Naive thymus-derived CD4-positive, alpha-beta T cell (primary cell): ENCODE results near the gene DNAI4. TPM values are rescaled to one million over a fixed set of nuclear protein-coding genes. Genes with fewer than 3 reads are reported as not detected.
"Not testable (repeated sequence)": the region's sequence is repeated elsewhere in the genome, so short reads cannot be mapped to it uniquely, and the experiment has no call there.

Source experiments
- ATAC-seq: fragments of 150-1000 bp; cut with Tn5 transposase; 2 replicates; pipeline ENCODE4 v1.10.0; 2021; ENCODE audit warnings: mild to moderate bottlenecking, moderate library complexity
- CTCF ChIA-PET: fragments of 350-600 bp; sonication (Branson Sonifier 250); formaldehyde crosslinking; loops from one replicate; lab custom pipeline; 2021; ENCODE audit warnings: antibody characterized with exemption; lab: Charles Lee
- POLR2A ChIA-PET: fragments of 350-600 bp; sonication (Branson Sonifier 250); formaldehyde crosslinking; loops from one replicate; lab custom pipeline; 2021; ENCODE audit warnings: antibody characterized with exemption, inconsistent platforms; lab: Charles Lee
- DNase-seq, 9 donors: peaks; one replicate each; pipeline versions ENCODE4 v3.0.0 to v3.0.0-alpha.2; 2020 to 2022; ENCODE audit warnings: mixed read lengths in 1 of 9
- H3K27ac ChIP-seq: one replicate; pipeline ENCODE4 v1.7.0; 2013; ENCODE audit warnings: mild to moderate bottlenecking, low read depth, low read length, moderate library complexity
- H3K27me3 ChIP-seq, 2 donors: one replicate each; pipeline ENCODE4 v1.7.0; 2013; ENCODE audit warnings: low read length in 2 of 2, mild to moderate bottlenecking in 2 of 2, moderate library complexity in 2 of 2; ENCODE audit not compliant: control insufficient read depth in 2 of 2, insufficient read depth in 2 of 2
- H3K36me3 ChIP-seq, 3 experiments: 1 replicate in 2 of 3; 2 replicates in 1 of 3; pipeline ENCODE4 v1.7.0; 2013; ENCODE audit warnings: low read length in 3 of 3, mild to moderate bottlenecking in 3 of 3, moderate library complexity in 1 of 3; ENCODE audit not compliant: insufficient read depth in 3 of 3, control insufficient read depth in 2 of 3
- H3K4me1 ChIP-seq, 2 donors: one replicate each; pipeline ENCODE4 v1.7.0; 2013; ENCODE audit warnings: low read length in 2 of 2, mild to moderate bottlenecking in 2 of 2, moderate library complexity in 1 of 2; ENCODE audit not compliant: control insufficient read depth in 2 of 2, insufficient read depth in 2 of 2
- H3K4me3 ChIP-seq: 2 replicates; pipeline ENCODE4 v1.7.0; 2013; ENCODE audit warnings: mild to moderate bottlenecking, low read length
- H3K9me3 ChIP-seq, 3 experiments: 1 replicate in 2 of 3; 2 replicates in 1 of 3; pipeline ENCODE4 v1.7.0; 2013; ENCODE audit warnings: low read length in 3 of 3; ENCODE audit not compliant: control insufficient read depth in 2 of 3
- H3K27ac Mint-ChIP-seq, 9 donors: one replicate each; pipeline ENCODE4 v1.8.0; 2020 to 2022; ENCODE audit warnings: mixed read lengths in 9 of 9, mild to moderate bottlenecking in 8 of 9, moderate library complexity in 5 of 9, inconsistent platforms in 2 of 9
- H3K27me3 Mint-ChIP-seq, 5 donors: one replicate each; pipeline ENCODE4 v1.8.0; 2021 to 2022; ENCODE audit warnings: mixed read lengths in 5 of 5, mild to moderate bottlenecking in 1 of 5
- H3K36me3 Mint-ChIP-seq, 5 donors: one replicate each; pipeline ENCODE4 v1.8.0; 2020 to 2022; ENCODE audit warnings: mixed read lengths in 5 of 5, mild to moderate bottlenecking in 3 of 5, inconsistent platforms in 1 of 5
- H3K4me1 Mint-ChIP-seq, 7 donors: one replicate each; pipeline ENCODE4 v1.8.0; 2020 to 2022; ENCODE audit warnings: mixed read lengths in 7 of 7, mild to moderate bottlenecking in 3 of 7, inconsistent platforms in 1 of 7
- H3K4me3 Mint-ChIP-seq, 10 donors: one replicate each; pipeline ENCODE4 v1.8.0; 2020 to 2022; ENCODE audit warnings: mild to moderate bottlenecking in 10 of 10, mixed read lengths in 10 of 10, moderate library complexity in 6 of 10, inconsistent platforms in 2 of 10
- H3K9me3 Mint-ChIP-seq, 11 donors: one replicate each; pipeline ENCODE4 v1.8.0; 2020 to 2022; ENCODE audit warnings: mixed read lengths in 11 of 11, mild to moderate bottlenecking in 4 of 11, inconsistent platforms in 1 of 11, moderate library complexity in 1 of 11
- intact Hi-C, 2 donors: fragments of 100-400 bp; cut with micrococcal nuclease; formaldehyde crosslinking; loops; one replicate each; pipeline ENCODE4 v1.15.1; 2023
- polyA plus RNA-seq, 2 donors: library from polyadenylated mRNA; unstranded; fragments of 300-500 nt; fragmentation: Illumina TruSeq; gene quantifications; one replicate each; pipeline ENCODE4 v1.2.3, GENCODE V29; 2021
- total RNA-seq, 6 experiments: library from RNA in 5 of 6; stranded (reverse) in 5 of 6; gene quantifications; 1 replicate in 5 of 6; 2 replicates in 1 of 6; pipeline ENCODE4 v1.2.3 and lab custom pipeline; 2021 to 2026

Gene DNAI4
- total and polyA plus RNA-seq, 7 experiments from 2014 or later = 1.3 to 10.7 (median 2.3) TPM

- ChIA-PET CTCF (interaction anchor here (0.9 kb wide), 1 partner anchor 13 kb away, joined by 3 read pairs; no protein-coding TSS in a partner anchor), POLR2A (no interaction called here)
- Histone ChIP-seq H3K4me3 (no peak overlapping the region), H3K9me3 (no peaks in the 10 kb centered on the region), H3K27me3 (no peaks in the 10 kb centered on the region), H3K27ac (no peak overlapping the region), H3K36me3 (no peaks in the 10 kb centered on the region), H3K4me1 (no peaks in the 10 kb centered on the region)
- DNase-seq = no peak
- Mint-ChIP-seq H3K9me3 (peaks cover 0 to 5% (median 0%) of the 10 kb centered on the region in 11 donors), H3K36me3 (no peaks in the 10 kb centered on the region), H3K27me3 (peaks cover 0 to 6% (median 0%) of the 10 kb centered on the region in 5 donors), H3K4me3 (no peak overlapping the region), H3K27ac (no peak overlapping the region), H3K4me1 (no peaks in the 10 kb centered on the region)
- intact Hi-C loops = no loop called here
- ATAC-seq = no peak
Observed at GRCh38 chr1:66809245-66809644, 115.4 kb downstream of the DNAI4 start.

- H3K4me3 Mint-ChIP-seq, DNase-seq, H3K36me3 ChIP-seq, H3K27ac Mint-ChIP-seq, H3K4me1 ChIP-seq, H3K27me3 Mint-ChIP-seq, H3K4me3 ChIP-seq, H3K4me1 Mint-ChIP-seq, H3K9me3 Mint-ChIP-seq, intact Hi-C loops, CTCF ChIA-PET, H3K36me3 Mint-ChIP-seq, H3K27me3 ChIP-seq, H3K9me3 ChIP-seq, ATAC-seq, H3K27ac ChIP-seq: not testable (repeated sequence)
- POLR2A ChIA-PET = interaction anchor here (0.7 kb wide), 1 partner anchor 1022 kb away, joined by 5 read pairs; no protein-coding TSS in a partner anchor
Observed at GRCh38 chr1:66795839-66796238, 128.8 kb downstream of the DNAI4 start.

GRCh38 chr1:66791621-66792610, 132.7 kb downstream of the DNAI4 start:
- intact Hi-C loops = no loop called here
- H3K4me1 Mint-ChIP-seq = peaks cover 11 to 18% (median 12%) of the 10 kb centered on the region in 7 donors
- no peaks in the 10 kb centered on the region for H3K27me3 Mint-ChIP-seq
- H3K27ac Mint-ChIP-seq = no peak overlapping the region
- no peaks in the 10 kb centered on the region for H3K27me3 ChIP-seq
- ChIA-PET POLR2A (interaction anchor here (0.7 to 1.0 kb wide), 2 partner anchors 9 to 38 kb away, joined by 3 to 5 read pairs; partner anchors contain the start of gene INSL5), CTCF (interaction anchor here (0.9 kb wide), 1 partner anchor 9 kb away, joined by 3 read pairs; the partner anchor contains the start of gene INSL5)
- H3K9me3 Mint-ChIP-seq = peaks cover 0 to 7% (median 0%) of the 10 kb centered on the region in 11 donors
- H3K36me3 Mint-ChIP-seq = no peaks in the 10 kb centered on the region
- DNase-seq (no peak), ATAC-seq (no peak)
- no peak overlapping the region for H3K4me3 ChIP-seq
- no peak overlapping the region for H3K27ac ChIP-seq
- H3K4me3 Mint-ChIP-seq = no peak overlapping the region
- H3K4me1 ChIP-seq = peaks cover 0 to 6% of the 10 kb centered on the region in 2 donors
- H3K36me3 ChIP-seq = no peaks in the 10 kb centered on the region
- no peaks in the 10 kb centered on the region for H3K9me3 ChIP-seq

- Histone ChIP-seq H3K4me3 (no peak overlapping the region), H3K9me3 (no peaks in the 10 kb centered on the region), H3K27me3 (no peaks in the 10 kb centered on the region), H3K27ac (no peak overlapping the region), H3K36me3 (no peaks in the 10 kb centered on the region), H3K4me1 (peaks cover 0 to 6% of the 10 kb centered on the region in 2 donors)
- ChIA-PET CTCF (interaction anchor here (0.6 to 1.7 kb wide), 4 partner anchors 10 to 510 kb away, joined by 3 to 6 read pairs (median 4); no protein-coding TSS in a partner anchor), POLR2A (interaction anchor here (0.9 kb wide), 1 partner anchor 8 kb away, joined by 4 read pairs; no protein-coding TSS in a partner anchor)
- peak; percentile 86 for ATAC-seq
- H3K36me3 Mint-ChIP-seq = no peaks in the 10 kb centered on the region
- intact Hi-C loops = no loop called here
- peaks cover 0 to 3% (median 0%) of the 10 kb centered on the region in 11 donors for H3K9me3 Mint-ChIP-seq
- H3K4me1 Mint-ChIP-seq = peaks cover 11 to 26% (median 14%) of the 10 kb centered on the region in 7 donors
- H3K27me3 Mint-ChIP-seq = no peaks in the 10 kb centered on the region
- peak overlapping the region; percentile 6 to 87 (median 64) for H3K4me3 Mint-ChIP-seq
- DNase-seq = peak in 8 of 9 donors; percentile 21 to 61 (median 42)
- H3K27ac Mint-ChIP-seq = peak overlapping the region; percentile 11 to 73 (median 44)
Observed at GRCh38 chr1:66788231-66788939, 136.3 kb downstream of the DNAI4 start.

GRCh38 chr1:66787641-66788040, 137.0 kb downstream of the DNAI4 start:
- H3K27ac ChIP-seq = no peak overlapping the region
- H3K27me3 ChIP-seq = no peaks in the 10 kb centered on the region
- peak overlapping the region in 2 of 9 donors; percentile 33 to 64 for H3K27ac Mint-ChIP-seq
- H3K9me3 ChIP-seq = no peaks in the 10 kb centered on the region
- H3K4me1 ChIP-seq = peaks cover 0 to 6% of the 10 kb centered on the region in 2 donors
- peaks cover 11 to 26% (median 14%) of the 10 kb centered on the region in 7 donors for H3K4me1 Mint-ChIP-seq
- H3K4me3 ChIP-seq = no peak overlapping the region
- no peaks in the 10 kb centered on the region for H3K27me3 Mint-ChIP-seq
- intact Hi-C loops = no loop called here
- H3K9me3 Mint-ChIP-seq = peaks cover 0 to 3% (median 0%) of the 10 kb centered on the region in 11 donors
- DNase-seq (no peak), ATAC-seq (no peak)
- no peaks in the 10 kb centered on the region for H3K36me3 Mint-ChIP-seq
- peak overlapping the region in 1 of 10 donors; percentile 81 for H3K4me3 Mint-ChIP-seq
- no peaks in the 10 kb centered on the region for H3K36me3 ChIP-seq
- ChIA-PET POLR2A (no interaction called here), CTCF (interaction anchor here (1.7 kb wide), 1 partner anchor 361 kb away, joined by 6 read pairs; no protein-coding TSS in a partner anchor)

GRCh38 chr1:66785800-66786199, 138.9 kb downstream of the DNAI4 start:
- ATAC-seq, H3K27ac Mint-ChIP-seq, H3K9me3 ChIP-seq, H3K36me3 ChIP-seq, H3K36me3 Mint-ChIP-seq, H3K4me3 Mint-ChIP-seq, H3K4me1 ChIP-seq, POLR2A ChIA-PET, H3K9me3 Mint-ChIP-seq, intact Hi-C loops, H3K27me3 ChIP-seq, H3K4me3 ChIP-seq, H3K27me3 Mint-ChIP-seq, H3K27ac ChIP-seq, DNase-seq: not testable (repeated sequence)
- CTCF ChIA-PET = interaction anchor here (1.0 kb wide), 1 partner anchor 714 kb away, joined by 5 read pairs; no protein-coding TSS in a partner anchor
- H3K4me1 Mint-ChIP-seq = peaks cover 11 to 26% (median 12%) of the 10 kb centered on the region in 7 donors
